Memory B cell (primary cell): ENCODE data around the gene REEP1.
A peak's percentile ranks its signal among the peaks of the same experiment; 100 is the strongest.
"Not testable (repeated sequence)": the region's sequence is repeated elsewhere in the genome, so short reads cannot be mapped to it uniquely, and the experiment has no call there.

Experiments used
- ATAC-seq: fragments of 150-1000 bp; cut with Tn5 transposase; 2 replicates; pipeline ENCODE4 v1.10.0; 2021; ENCODE audit warnings: low read depth, mild to moderate bottlenecking, moderate library complexity
- DNase-seq, 2 donors: peaks; one replicate each; pipeline ENCODE4 v3.0.0; 2022; ENCODE audit warnings: low spot score in 2 of 2
- H3K27ac Mint-ChIP-seq: one replicate; pipeline ENCODE4 v1.8.0; 2022; ENCODE audit warnings: mild to moderate bottlenecking, moderate library complexity, mixed read lengths
- H3K27me3 Mint-ChIP-seq: one replicate; pipeline ENCODE4 v1.8.0; 2022; ENCODE audit warnings: mixed read lengths
- H3K36me3 Mint-ChIP-seq: one replicate; pipeline ENCODE4 v1.8.0; 2022; ENCODE audit warnings: mild to moderate bottlenecking, mixed read lengths
- H3K4me1 Mint-ChIP-seq: one replicate; pipeline ENCODE4 v1.8.0; 2022; ENCODE audit warnings: mixed read lengths
- H3K4me3 Mint-ChIP-seq: one replicate; pipeline ENCODE4 v1.8.0; 2022; ENCODE audit warnings: mild to moderate bottlenecking, moderate library complexity, mixed read lengths
- H3K9me3 Mint-ChIP-seq: one replicate; pipeline ENCODE4 v1.8.0; 2022; ENCODE audit warnings: mixed read lengths

REEP1 gene

GRCh38 chr2:86274265-86274917, 63.0 kb downstream of the REEP1 start:
- H3K27me3 Mint-ChIP-seq, result peaks cover 3% of the 10 kb centered on the region
- no peak overlapping the region for H3K4me3 Mint-ChIP-seq
- ATAC-seq, result no peak
- H3K36me3 Mint-ChIP-seq, result peaks cover 18% of the 10 kb centered on the region
- no peak for DNase-seq
- peaks cover 18% of the 10 kb centered on the region for H3K9me3 Mint-ChIP-seq
- no peak overlapping the region for H3K27ac Mint-ChIP-seq
- H3K4me1 Mint-ChIP-seq, result no peaks in the 10 kb centered on the region

GRCh38 chr2:86272111-86272510, 65.3 kb downstream of the REEP1 start:
- no peak for ATAC-seq
- H3K4me3 Mint-ChIP-seq, result no peak overlapping the region
- H3K27me3 Mint-ChIP-seq, result peaks cover 1% of the 10 kb centered on the region
- no peak overlapping the region for H3K27ac Mint-ChIP-seq
- peaks cover 21% of the 10 kb centered on the region for H3K9me3 Mint-ChIP-seq
- no peaks in the 10 kb centered on the region for H3K4me1 Mint-ChIP-seq
- no peak for DNase-seq
- H3K36me3 Mint-ChIP-seq, result peaks cover 18% of the 10 kb centered on the region

- Mint-ChIP-seq H3K27me3 (peaks cover 2% of the 10 kb centered on the region), H3K27ac (no peak overlapping the region), H3K4me1 (no peaks in the 10 kb centered on the region), H3K36me3 (peaks cover 18% of the 10 kb centered on the region), H3K4me3 (no peak overlapping the region), H3K9me3 (peaks cover 21% of the 10 kb centered on the region)
- no peak for ATAC-seq
- no peak for DNase-seq
These were observed 66.2 kb downstream of the REEP1 start for GRCh38 chr2:86271248-86271647.

GRCh38 chr2:86263956-86264355, 73.5 kb downstream of the REEP1 start:
- H3K9me3 Mint-ChIP-seq, result peaks cover 2% of the 10 kb centered on the region

GRCh38 chr2:86260978-86261377, 76.4 kb downstream of the REEP1 start:
- DNase-seq (no peak), ATAC-seq (no peak)
- peaks cover 1% of the 10 kb centered on the region for H3K27me3 Mint-ChIP-seq
- no peak overlapping the region for H3K4me3 Mint-ChIP-seq
- no peaks in the 10 kb centered on the region for H3K9me3 Mint-ChIP-seq
- no peaks in the 10 kb centered on the region for H3K36me3 Mint-ChIP-seq
- no peak overlapping the region for H3K27ac Mint-ChIP-seq
- H3K4me1 Mint-ChIP-seq, result no peaks in the 10 kb centered on the region

More at GRCh38 chr2:86263956-86264355, 73.5 kb downstream of the REEP1 start:
- no peaks in the 10 kb centered on the region for H3K36me3 Mint-ChIP-seq
- no peak for ATAC-seq
- DNase-seq, result no peak
- H3K27me3 Mint-ChIP-seq, result peaks cover 2% of the 10 kb centered on the region
- no peak overlapping the region for H3K4me3 Mint-ChIP-seq
- no peak overlapping the region for H3K27ac Mint-ChIP-seq
- H3K4me1 Mint-ChIP-seq, result no peaks in the 10 kb centered on the region

GRCh38 chr2:86258106-86258505, 79.3 kb downstream of the REEP1 start:
- Mint-ChIP-seq H3K27me3 (peaks cover 3% of the 10 kb centered on the region), H3K27ac (no peak overlapping the region), H3K36me3 (no peaks in the 10 kb centered on the region), H3K4me3 (no peak overlapping the region), H3K9me3 (no peaks in the 10 kb centered on the region), H3K4me1 (no peaks in the 10 kb centered on the region)
- no peak for DNase-seq
- ATAC-seq, result no peak

- H3K4me3 Mint-ChIP-seq, result no peak overlapping the region
- no peaks in the 10 kb centered on the region for H3K36me3 Mint-ChIP-seq
- peaks cover 3% of the 10 kb centered on the region for H3K27me3 Mint-ChIP-seq
- DNase-seq (no peak), ATAC-seq (no peak)
- H3K9me3 Mint-ChIP-seq, result no peaks in the 10 kb centered on the region
- no peaks in the 10 kb centered on the region for H3K4me1 Mint-ChIP-seq
- H3K27ac Mint-ChIP-seq, result no peak overlapping the region
These were observed 80.4 kb downstream of the REEP1 start for GRCh38 chr2:86256982-86257381.

- Mint-ChIP-seq H3K36me3 (no peaks in the 10 kb centered on the region), H3K4me3 (no peak overlapping the region), H3K4me1 (no peaks in the 10 kb centered on the region), H3K27me3 (peaks cover 3% of the 10 kb centered on the region), H3K9me3 (no peaks in the 10 kb centered on the region), H3K27ac (no peak overlapping the region)
- ATAC-seq, result no peak
- DNase-seq, result no peak
These were observed 81.1 kb downstream of the REEP1 start for GRCh38 chr2:86256300-86256699.

GRCh38 chr2:86254576-86255538, 82.6 kb downstream of the REEP1 start:
- Mint-ChIP-seq H3K4me1 (peaks cover 8% of the 10 kb centered on the region), H3K9me3 (no peaks in the 10 kb centered on the region), H3K36me3 (no peaks in the 10 kb centered on the region), H3K4me3 (no peak overlapping the region), H3K27me3 (peaks cover 3% of the 10 kb centered on the region), H3K27ac (no peak overlapping the region)
- no peak for ATAC-seq
- DNase-seq, result no peak

GRCh38 chr2:86253424-86253823, 84.0 kb downstream of the REEP1 start:
- DNase-seq, result no peak
- no peak overlapping the region for H3K4me3 Mint-ChIP-seq
- H3K4me1 Mint-ChIP-seq, result peaks cover 9% of the 10 kb centered on the region
- no peak overlapping the region for H3K27ac Mint-ChIP-seq
- peaks cover 3% of the 10 kb centered on the region for H3K27me3 Mint-ChIP-seq
- no peaks in the 10 kb centered on the region for H3K9me3 Mint-ChIP-seq
- H3K36me3 Mint-ChIP-seq, result no peaks in the 10 kb centered on the region
- no peak for ATAC-seq

GRCh38 chr2:86251840-86252266, 85.6 kb downstream of the REEP1 start:
- Mint-ChIP-seq H3K36me3 (no peaks in the 10 kb centered on the region), H3K4me1 (peaks cover 9% of the 10 kb centered on the region), H3K27me3 (peaks cover 3% of the 10 kb centered on the region), H3K27ac (no peak overlapping the region), H3K4me3 (no peak overlapping the region), H3K9me3 (no peaks in the 10 kb centered on the region)
- ATAC-seq (no peak), DNase-seq (no peak)

- DNase-seq (no peak), ATAC-seq (peak; percentile 86)
- Mint-ChIP-seq H3K4me3 (no peak overlapping the region), H3K9me3 (no peaks in the 10 kb centered on the region), H3K27ac (peak overlapping the region; percentile 11), H3K4me1 (peaks cover 9% of the 10 kb centered on the region), H3K27me3 (peaks cover 2% of the 10 kb centered on the region), H3K36me3 (no peaks in the 10 kb centered on the region)
These were observed 87.6 kb downstream of the REEP1 start for GRCh38 chr2:86249579-86250391.

- H3K4me1 Mint-ChIP-seq, result peaks cover 13% of the 10 kb centered on the region
These were observed 88.2 kb downstream of the REEP1 start for GRCh38 chr2:86249176-86249575.

GRCh38 chr2:86245222-86245621, 92.2 kb downstream of the REEP1 start:
- not testable (repeated sequence) for H3K27ac Mint-ChIP-seq, H3K4me3 Mint-ChIP-seq, H3K9me3 Mint-ChIP-seq, ATAC-seq, H3K36me3 Mint-ChIP-seq, DNase-seq, H3K27me3 Mint-ChIP-seq
- H3K4me1 Mint-ChIP-seq, result peaks cover 41% of the 10 kb centered on the region

More at GRCh38 chr2:86249176-86249575, 88.2 kb downstream of the REEP1 start:
- no peak overlapping the region for H3K27ac Mint-ChIP-seq
- no peak for DNase-seq
- H3K36me3 Mint-ChIP-seq, result no peaks in the 10 kb centered on the region
- H3K27me3 Mint-ChIP-seq, result no peaks in the 10 kb centered on the region
- H3K4me3 Mint-ChIP-seq, result no peak overlapping the region
- no peak for ATAC-seq
- H3K9me3 Mint-ChIP-seq, result no peaks in the 10 kb centered on the region
